HCT116 (cell line): ENCODE results near the gene MINDY1. TPM values are rescaled to one million over a fixed set of nuclear protein-coding genes. Genes with fewer than 3 reads are reported as not detected.

Experiments
- ATAC-seq: fragments of 200-7000 bp; cut with Tn5 transposase; 2 replicates; pipeline ENCODE4 v1.9.1; 2020; ENCODE audit warnings: mild to moderate bottlenecking, moderate library complexity
- BruUV-seq: library from RNA; stranded (reverse); fragments of 400-500 nt; replicated peaks from 2 replicates; lab custom pipeline; 2021; lab: Mats Ljungman, UMichigan
- CTCF ChIA-PET: fragments of 300-600 bp; sonication (Branson Sonifier 250); formaldehyde crosslinking; loops from one replicate; lab custom pipeline; 2021; ENCODE audit warnings: antibody characterized with exemption; lab: Charles Lee
- POLR2A ChIA-PET: fragments of 300-600, 350-600 bp; sonication (Branson Sonifier 250); formaldehyde crosslinking; loops from one replicate; lab custom pipeline; 2021; ENCODE audit warnings: antibody characterized with exemption; lab: Charles Lee
- RAD21 ChIA-PET, 2 experiments: fragments of 300-600 bp; sonication (Branson Sonifier 250); formaldehyde crosslinking; loops; one replicate each; lab custom pipeline; 2023; ENCODE audit warnings: low total read pairs in 2 of 2; ENCODE audit not compliant: uncharacterized antibody in 2 of 2, unreplicated experiment in 2 of 2, low non-redundant PET in 1 of 2; lab: Charles Lee
- DNase-seq: peaks from one replicate; pipeline ENCODE4 v3.0.0-alpha.2; 2010; ENCODE audit warnings: low read depth, low spot score
- H2AFZ ChIP-seq: fragments of 200-600 bp; shearing (Covaris generic), sonication (generic); 2 replicates; pipeline ENCODE4 v1.6.1; 2017; ENCODE audit warnings: low read depth, mixed run types, mixed read lengths, antibody characterized with exemption, low read length; ENCODE audit not compliant: poor library complexity, severe bottlenecking
- H3K27ac ChIP-seq: 2 replicates; pipeline ENCODE4 v1.5.1; 2012; ENCODE audit warnings: low read depth, low read length
- H3K27me3 ChIP-seq: fragments of 200-600 bp; sonication (generic); 2 replicates; pipeline ENCODE4 v1.6.1; 2016; ENCODE audit warnings: mixed run types, low read length, mixed read lengths; ENCODE audit not compliant: insufficient read depth
- H3K36me3 ChIP-seq, 2 experiments: fragments of 200-500 bp in 1 of 2; fragments of 200-600 bp in 1 of 2; sonication (Bioruptor generic) in 1 of 2; sonication (generic) in 1 of 2; 2 replicates each; pipeline versions ENCODE4 v1.5.1 to v1.6.1; 2014 to 2016; ENCODE audit warnings: low read length in 2 of 2, inconsistent platforms in 1 of 2, mixed read lengths in 1 of 2, mixed run types in 1 of 2; ENCODE audit not compliant: insufficient read depth in 2 of 2, control insufficient read depth in 1 of 2
- H3K4me1 ChIP-seq, 2 experiments: fragments of 200-600 bp in 1 of 2; sonication (generic) in 1 of 2; 2 replicates each; pipeline versions ENCODE4 v1.5.1 to v1.6.1; 2012 to 2017; ENCODE audit warnings: low read length in 2 of 2, inconsistent platforms in 1 of 2, mild to moderate bottlenecking in 1 of 2, mixed read lengths in 1 of 2, mixed run types in 1 of 2, moderate library complexity in 1 of 2; ENCODE audit not compliant: insufficient read depth in 2 of 2, control insufficient read depth in 1 of 2
- H3K4me2 ChIP-seq: fragments of 200-600 bp; sonication (generic); 2 replicates; pipeline ENCODE4 v1.6.1; 2017; ENCODE audit warnings: mixed run types, low read length, mixed read lengths
- H3K4me3 ChIP-seq, 2 experiments: fragments of 200-600 bp in 1 of 2; sonication (generic) in 1 of 2; replicated peaks in 1 of 2; 2 replicates each; pipeline ENCODE4 v1.5.1; 2011 to 2016; ENCODE audit warnings: low read length in 2 of 2, control low read depth in 1 of 2, low read depth in 1 of 2, mild to moderate bottlenecking in 1 of 2, mixed read lengths in 1 of 2, mixed run types in 1 of 2
- H3K79me2 ChIP-seq: fragments of 200-600 bp; sonication (generic); 2 replicates; pipeline ENCODE4 v1.6.1; 2017; ENCODE audit warnings: mild to moderate bottlenecking, mixed run types, low read length, moderate library complexity, mixed read lengths; ENCODE audit not compliant: insufficient read depth
- H3K9ac ChIP-seq: fragments of 200-600 bp; sonication (generic); 2 replicates; pipeline ENCODE4 v1.6.1; 2016; ENCODE audit warnings: low read length, mixed read lengths
- H3K9me2 ChIP-seq: fragments of 200-600 bp; sonication (generic), shearing (Covaris generic); 2 replicates; pipeline ENCODE4 v1.6.1; 2017; ENCODE audit warnings: mixed run types, mild to moderate bottlenecking, moderate library complexity; ENCODE audit not compliant: insufficient read depth
- H3K9me3 ChIP-seq, 2 experiments: fragments of 200-500 bp in 1 of 2; fragments of 200-600 bp in 1 of 2; sonication (Bioruptor generic) in 1 of 2; sonication (generic) in 1 of 2; 2 replicates each; pipeline ENCODE4 v1.6.1; 2014 to 2017; ENCODE audit warnings: low read length in 2 of 2, mixed read lengths in 2 of 2, inconsistent platforms in 1 of 2, low read depth in 1 of 2, mild to moderate bottlenecking in 1 of 2, mixed run types in 1 of 2, moderate library complexity in 1 of 2; ENCODE audit not compliant: control insufficient read depth in 1 of 2, insufficient read depth in 1 of 2
- H4K20me1 ChIP-seq: fragments of 200-600 bp; sonication (generic), shearing (Covaris generic); 2 replicates; pipeline ENCODE4 v1.6.1; 2017; ENCODE audit warnings: mixed run types, mild to moderate bottlenecking, moderate library complexity; ENCODE audit not compliant: insufficient read depth
- ATF3 ChIP-seq: IDR thresholded peaks from 2 replicates; pipeline ENCODE4 v1.6.1; 2012
- CBX3 ChIP-seq: IDR thresholded peaks from 2 replicates; pipeline ENCODE4 v1.6.1; 2012; ENCODE audit warnings: low read depth
- CEBPB ChIP-seq: IDR thresholded peaks from 2 replicates; pipeline ENCODE4 v1.6.1; 2012; ENCODE audit warnings: low read depth
- EGR1 ChIP-seq: IDR thresholded peaks from 2 replicates; pipeline ENCODE4 v1.6.1; 2012; ENCODE audit warnings: low read depth
- ELF1 ChIP-seq: IDR thresholded peaks from 2 replicates; pipeline ENCODE4 v1.6.1; 2012; ENCODE audit warnings: low read depth, borderline replicate concordance
- EZH2 ChIP-seq: fragments of 200-600 bp; sonication (generic); IDR thresholded peaks from 2 replicates; pipeline ENCODE4 v1.6.1; 2017; ENCODE audit warnings: antibody characterized with exemption, mixed run types
- EZH2phosphoT487 ChIP-seq: fragments of 200-600 bp; IDR thresholded peaks from 2 replicates; pipeline ENCODE4 v1.6.1; 2018; ENCODE audit warnings: antibody characterized with exemption, borderline replicate concordance
- FOSL1 ChIP-seq: IDR thresholded peaks from 2 replicates; pipeline ENCODE4 v1.6.1; 2012; ENCODE audit warnings: low read depth
- JUND ChIP-seq: IDR thresholded peaks from 2 replicates; pipeline ENCODE4 v1.6.1; 2012
- MAX ChIP-seq: IDR thresholded peaks from 2 replicates; pipeline ENCODE4 v1.6.1; 2012
- POLR2A ChIP-seq: IDR thresholded peaks from 2 replicates; pipeline ENCODE4 v1.7.0; 2011; ENCODE audit warnings: borderline replicate concordance; ENCODE audit not compliant: insufficient read depth, insufficient read length; ENCODE audit errors: extremely low read depth
- POLR2AphosphoS5 ChIP-seq: IDR thresholded peaks from 2 replicates; pipeline ENCODE4 v1.6.1; 2011; ENCODE audit warnings: mild to moderate bottlenecking, low read depth, low read length, moderate library complexity
- REST ChIP-seq: IDR thresholded peaks from 2 replicates; pipeline ENCODE4 v1.6.1; 2012; ENCODE audit warnings: low read depth
- SIN3A ChIP-seq: IDR thresholded peaks from 2 replicates; pipeline ENCODE4 v1.6.1; 2012; ENCODE audit warnings: low read depth
- SRF ChIP-seq: IDR thresholded peaks from 2 replicates; pipeline ENCODE4 v1.6.1; 2012; ENCODE audit warnings: low read depth
- TCF7L2 ChIP-seq: IDR thresholded peaks from 2 replicates; pipeline ENCODE4 v1.7.0; 2011; ENCODE audit warnings: borderline replicate concordance, inconsistent platforms; ENCODE audit not compliant: insufficient read depth, insufficient read length; ENCODE audit errors: extremely low read depth
- YY1 ChIP-seq: IDR thresholded peaks from 2 replicates; pipeline ENCODE4 v1.6.1; 2011; ENCODE audit warnings: low read length, low read depth, moderate library complexity, mild to moderate bottlenecking; ENCODE audit not compliant: insufficient replicate concordance; ENCODE audit errors: extremely low read depth
- ZNF274 ChIP-seq: fragments of 200-500 bp; sonication (Bioruptor generic); IDR thresholded peaks from 2 replicates; pipeline ENCODE4 v1.6.1; 2014; ENCODE audit warnings: mild to moderate bottlenecking, low read depth, low read length, inconsistent platforms
- intact Hi-C: fragments of 100-400 bp; cut with micrococcal nuclease; formaldehyde crosslinking; loops from 2 replicates; pipeline ENCODE4 v1.10.0; 2022
- total RNA-seq: library from RNA; stranded (reverse); gene quantifications from one replicate; pipeline ENCODE4 v1.2.1, GENCODE V29; 2021; ENCODE audit not compliant: unreplicated experiment
- TF ChIP-seq, protein P1 (sequence below), 3 experiments: fragments of 200-600 bp in 1 of 3; sonication (generic) in 1 of 3; IDR thresholded peaks in 2 of 3; conservative IDR thresholded peaks in 1 of 3; 2 replicates each; pipeline ENCODE4 v1.5.1; 2012 to 2017; ENCODE audit warnings: low read depth in 2 of 3, low read length in 2 of 3, antibody characterized with exemption in 1 of 3, borderline replicate concordance in 1 of 3, control low read depth in 1 of 3, mild to moderate bottlenecking in 1 of 3, mixed read lengths in 1 of 3, mixed run types in 1 of 3, moderate library complexity in 1 of 3; ENCODE audit not compliant: insufficient read depth in 1 of 3
- TF ChIP-seq, protein P2 (sequence below): IDR thresholded peaks from 2 replicates; pipeline ENCODE4 v1.6.1; 2011; ENCODE audit warnings: mild to moderate bottlenecking, low read length, moderate library complexity; ENCODE audit not compliant: insufficient replicate concordance; ENCODE audit errors: extremely low read depth

MINDY1 gene
- total RNA-seq, 1 experiment from 2014 or later = 1.2 TPM

GRCh38 chr1:150967936-150968335 lies 38.8 kb downstream of the MINDY1 start:
- Histone ChIP-seq H3K36me3 (peaks cover 28 to 55% of the 10 kb centered on the region in 2 experiments), H3K79me2 (peaks cover 50% of the 10 kb centered on the region), H2AFZ (no peak overlapping the region), H3K9me3 (no peaks in the 10 kb centered on the region), H4K20me1 (0 out of 2 replicates have a peak, but pooled peaks cover 4% of the 10 kb centered on the region), H3K9me2 (no peaks in the 10 kb centered on the region), H3K27ac (no peak overlapping the region), H3K4me2 (no peak overlapping the region), H3K27me3 (no peaks in the 10 kb centered on the region), H3K4me3 (no peak overlapping the region), H3K4me1 (peaks cover 16 to 21% of the 10 kb centered on the region in 2 experiments)
- intact Hi-C loops = no loop called here
- ChIA-PET RAD21 (no interaction called here), POLR2A (no interaction called here)
- no peak for ATAC-seq
- DNase-seq = no peak
- no TSS peak for BruUV-seq
- TF ChIP-seq REST = no peak
- TF ChIP-seq JUND = no peak
- TF ChIP-seq SIN3A = no peak
- TF ChIP-seq CEBPB = no peak
- TF ChIP-seq FOSL1 = no peak
- TF ChIP-seq ELF1 = no peak
- TF ChIP-seq TCF7L2 = no peak
- no peak for TF ChIP-seq EGR1
- TF ChIP-seq POLR2AphosphoS5 = no peak
- TF ChIP-seq YY1 = no peak
- no peak for TF ChIP-seq SRF
- no peak for TF ChIP-seq ZNF274
- no peak for TF ChIP-seq MAX
- no peak for TF ChIP-seq POLR2A
- TF ChIP-seq CBX3 = no peak
- TF ChIP-seq, protein P1, sequence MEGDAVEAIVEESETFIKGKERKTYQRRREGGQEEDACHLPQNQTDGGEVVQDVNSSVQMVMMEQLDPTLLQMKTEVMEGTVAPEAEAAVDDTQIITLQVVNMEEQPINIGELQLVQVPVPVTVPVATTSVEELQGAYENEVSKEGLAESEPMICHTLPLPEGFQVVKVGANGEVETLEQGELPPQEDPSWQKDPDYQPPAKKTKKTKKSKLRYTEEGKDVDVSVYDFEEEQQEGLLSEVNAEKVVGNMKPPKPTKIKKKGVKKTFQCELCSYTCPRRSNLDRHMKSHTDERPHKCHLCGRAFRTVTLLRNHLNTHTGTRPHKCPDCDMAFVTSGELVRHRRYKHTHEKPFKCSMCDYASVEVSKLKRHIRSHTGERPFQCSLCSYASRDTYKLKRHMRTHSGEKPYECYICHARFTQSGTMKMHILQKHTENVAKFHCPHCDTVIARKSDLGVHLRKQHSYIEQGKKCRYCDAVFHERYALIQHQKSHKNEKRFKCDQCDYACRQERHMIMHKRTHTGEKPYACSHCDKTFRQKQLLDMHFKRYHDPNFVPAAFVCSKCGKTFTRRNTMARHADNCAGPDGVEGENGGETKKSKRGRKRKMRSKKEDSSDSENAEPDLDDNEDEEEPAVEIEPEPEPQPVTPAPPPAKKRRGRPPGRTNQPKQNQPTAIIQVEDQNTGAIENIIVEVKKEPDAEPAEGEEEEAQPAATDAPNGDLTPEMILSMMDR (IDR thresholded peaks at IDR 0.05 in 2 of 3, conservative IDR thresholded peaks at IDR 0.05 in 1 of 3; ENCODE audit: borderline replicate concordance in 1 of 3, insufficient read depth in 1 of 3, low read depth in 2 of 3, low read length in 2 of 3) = no peak
- TF ChIP-seq EZH2 = no peak
- TF ChIP-seq, protein P2, sequence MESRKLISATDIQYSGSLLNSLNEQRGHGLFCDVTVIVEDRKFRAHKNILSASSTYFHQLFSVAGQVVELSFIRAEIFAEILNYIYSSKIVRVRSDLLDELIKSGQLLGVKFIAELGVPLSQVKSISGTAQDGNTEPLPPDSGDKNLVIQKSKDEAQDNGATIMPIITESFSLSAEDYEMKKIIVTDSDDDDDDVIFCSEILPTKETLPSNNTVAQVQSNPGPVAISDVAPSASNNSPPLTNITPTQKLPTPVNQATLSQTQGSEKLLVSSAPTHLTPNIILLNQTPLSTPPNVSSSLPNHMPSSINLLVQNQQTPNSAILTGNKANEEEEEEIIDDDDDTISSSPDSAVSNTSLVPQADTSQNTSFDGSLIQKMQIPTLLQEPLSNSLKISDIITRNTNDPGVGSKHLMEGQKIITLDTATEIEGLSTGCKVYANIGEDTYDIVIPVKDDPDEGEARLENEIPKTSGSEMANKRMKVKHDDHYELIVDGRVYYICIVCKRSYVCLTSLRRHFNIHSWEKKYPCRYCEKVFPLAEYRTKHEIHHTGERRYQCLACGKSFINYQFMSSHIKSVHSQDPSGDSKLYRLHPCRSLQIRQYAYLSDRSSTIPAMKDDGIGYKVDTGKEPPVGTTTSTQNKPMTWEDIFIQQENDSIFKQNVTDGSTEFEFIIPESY = no peak
- TF ChIP-seq ATF3 = no peak
- no peak for TF ChIP-seq EZH2phosphoT487
- TF ChIP-seq, all 23 proteins: peak for 0
- H3K9ac ChIP-seq = no peak overlapping the region
- CTCF ChIA-PET = no interaction called here
